Measurements from ENCODE around the gene ETV1. TPM values are rescaled to one million over a fixed set of nuclear protein-coding genes. Genes with fewer than 3 reads are reported as not detected.

The ETV1 gene
- total RNA-seq, 4 donors from 2014 or later = 1.0 to 7.2 (median 3.6) TPM

DNA sequence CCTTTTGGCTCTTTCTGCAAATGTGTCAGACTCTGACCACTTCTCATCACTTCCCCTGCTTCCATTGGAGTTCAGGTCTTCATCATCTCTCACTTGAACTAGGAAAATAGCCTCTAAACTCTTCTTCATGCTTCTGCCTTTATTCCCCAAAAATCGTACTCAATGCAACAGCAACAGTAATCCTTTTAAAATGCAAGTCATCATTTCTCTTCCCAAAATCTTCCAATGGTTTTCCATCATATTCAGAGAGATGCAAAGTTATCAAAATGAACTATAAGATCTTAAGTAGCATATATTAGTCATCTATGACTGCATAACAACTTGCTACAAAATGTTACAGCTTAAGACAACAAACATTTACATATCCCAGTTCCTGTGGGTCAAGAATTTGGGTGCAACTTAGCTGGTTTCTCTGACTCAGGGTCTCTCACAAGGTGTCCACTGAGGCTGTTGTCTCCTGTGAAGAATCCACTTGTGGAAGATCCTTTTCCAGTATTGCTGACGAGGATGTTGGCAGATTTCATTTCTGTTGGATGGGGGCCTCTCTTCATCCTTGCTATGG is 31.0 kb upstream of the ETV1 start:
- TF ChIP-seq, protein P1, sequence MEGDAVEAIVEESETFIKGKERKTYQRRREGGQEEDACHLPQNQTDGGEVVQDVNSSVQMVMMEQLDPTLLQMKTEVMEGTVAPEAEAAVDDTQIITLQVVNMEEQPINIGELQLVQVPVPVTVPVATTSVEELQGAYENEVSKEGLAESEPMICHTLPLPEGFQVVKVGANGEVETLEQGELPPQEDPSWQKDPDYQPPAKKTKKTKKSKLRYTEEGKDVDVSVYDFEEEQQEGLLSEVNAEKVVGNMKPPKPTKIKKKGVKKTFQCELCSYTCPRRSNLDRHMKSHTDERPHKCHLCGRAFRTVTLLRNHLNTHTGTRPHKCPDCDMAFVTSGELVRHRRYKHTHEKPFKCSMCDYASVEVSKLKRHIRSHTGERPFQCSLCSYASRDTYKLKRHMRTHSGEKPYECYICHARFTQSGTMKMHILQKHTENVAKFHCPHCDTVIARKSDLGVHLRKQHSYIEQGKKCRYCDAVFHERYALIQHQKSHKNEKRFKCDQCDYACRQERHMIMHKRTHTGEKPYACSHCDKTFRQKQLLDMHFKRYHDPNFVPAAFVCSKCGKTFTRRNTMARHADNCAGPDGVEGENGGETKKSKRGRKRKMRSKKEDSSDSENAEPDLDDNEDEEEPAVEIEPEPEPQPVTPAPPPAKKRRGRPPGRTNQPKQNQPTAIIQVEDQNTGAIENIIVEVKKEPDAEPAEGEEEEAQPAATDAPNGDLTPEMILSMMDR (IDR thresholded peaks at IDR 0.05) = no peak
- no peak for TF ChIP-seq POLR2A (IDR thresholded peaks at IDR 0.05)
- no peak for DNase-seq (ENCODE audit: low spot score in 2 of 2)
- WGBS, 2 donors = 79 to 81% methylated on average over 2 of the region's 2 CpGs
- intact Hi-C loops (cut with DNase I; ENCODE audit: low total_unique reads) = no loop called here
- H3K4me3 ChIP-seq (ENCODE audit: low read depth, poor library complexity, severe bottlenecking) = no peak overlapping the region

DNA sequence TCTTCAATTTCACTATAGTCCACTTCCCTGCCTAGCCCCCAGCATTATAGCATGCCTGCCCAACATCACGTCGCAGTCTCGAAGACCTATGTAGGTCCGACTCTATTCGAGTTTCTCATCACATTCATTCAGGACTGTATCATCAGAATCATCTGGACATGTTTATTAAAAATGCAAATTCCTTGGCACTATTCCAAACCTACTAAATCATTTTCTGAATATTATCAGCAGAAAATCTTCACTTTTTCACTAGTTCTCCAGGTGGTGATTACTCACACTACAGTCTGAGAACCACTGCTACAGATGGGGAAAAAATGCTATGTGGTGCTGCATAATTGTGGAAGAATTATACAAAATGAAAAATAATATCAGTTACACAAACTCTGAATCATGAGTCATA is 29.3 kb upstream of the ETV1 start:
- no peak overlapping the region for H3K4me3 ChIP-seq (ENCODE audit: low read depth, poor library complexity, severe bottlenecking)
- 73% methylated on average over 5 of the region's 5 CpGs for WGBS, 2 donors
- intact Hi-C loops (cut with DNase I; ENCODE audit: low total_unique reads) = no loop called here
- DNase-seq (ENCODE audit: low spot score in 2 of 2) = no peak
- TF ChIP-seq, protein P1 (IDR thresholded peaks at IDR 0.05) = no peak
- no peak for TF ChIP-seq POLR2A (IDR thresholded peaks at IDR 0.05)

DNA sequence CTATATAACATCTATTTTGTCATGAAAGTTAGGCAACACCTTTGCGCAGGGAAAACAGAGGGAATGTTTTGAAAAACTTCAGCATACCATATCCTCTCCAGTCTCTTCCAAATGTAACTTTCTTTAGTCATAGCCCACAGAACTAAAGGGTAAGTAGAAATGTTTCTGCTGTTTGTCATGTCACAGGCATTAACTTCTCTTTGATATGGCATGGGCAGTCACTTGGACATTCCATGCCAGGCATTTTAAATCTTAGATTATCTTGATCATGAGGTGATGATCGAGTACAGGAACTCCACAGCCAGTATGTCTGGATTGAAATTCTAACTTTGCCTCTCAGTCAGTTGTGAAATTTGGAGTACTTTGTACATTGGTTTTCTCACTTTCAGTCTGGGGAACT is 27.5 kb upstream of the ETV1 start:
- intact Hi-C loops (cut with DNase I; ENCODE audit: low total_unique reads) = no loop called here
- WGBS, 2 donors = 76 to 83% methylated on average over 2 of the region's 2 CpGs
- no peak for TF ChIP-seq POLR2A (IDR thresholded peaks at IDR 0.05)
- TF ChIP-seq, protein P1 (IDR thresholded peaks at IDR 0.05) = no peak
- no peak for DNase-seq (ENCODE audit: low spot score in 2 of 2)
- H3K4me3 ChIP-seq (ENCODE audit: low read depth, poor library complexity, severe bottlenecking) = no peak overlapping the region

DNA sequence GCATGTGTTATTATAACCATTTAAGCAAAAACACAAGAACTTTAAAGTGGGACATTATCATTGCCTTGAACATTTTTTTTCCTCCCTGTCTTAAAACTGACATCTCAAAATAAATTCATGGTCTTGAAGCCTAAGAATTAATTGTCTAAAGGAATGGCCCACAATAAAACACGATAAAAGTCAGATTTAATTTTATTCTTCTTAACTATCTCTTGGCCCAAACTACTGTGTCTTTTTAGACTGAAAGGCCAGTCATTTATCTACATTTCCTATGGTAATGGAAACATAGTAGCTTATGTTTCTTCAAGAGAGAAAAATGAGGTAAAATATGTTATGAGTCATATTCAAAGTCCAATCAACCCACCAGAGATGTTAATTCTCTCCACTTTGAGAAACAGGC is 24.4 kb upstream of the ETV1 start:
- 83 to 87% methylated on average over 1 of the region's 1 CpG for WGBS, 2 donors

DNA sequence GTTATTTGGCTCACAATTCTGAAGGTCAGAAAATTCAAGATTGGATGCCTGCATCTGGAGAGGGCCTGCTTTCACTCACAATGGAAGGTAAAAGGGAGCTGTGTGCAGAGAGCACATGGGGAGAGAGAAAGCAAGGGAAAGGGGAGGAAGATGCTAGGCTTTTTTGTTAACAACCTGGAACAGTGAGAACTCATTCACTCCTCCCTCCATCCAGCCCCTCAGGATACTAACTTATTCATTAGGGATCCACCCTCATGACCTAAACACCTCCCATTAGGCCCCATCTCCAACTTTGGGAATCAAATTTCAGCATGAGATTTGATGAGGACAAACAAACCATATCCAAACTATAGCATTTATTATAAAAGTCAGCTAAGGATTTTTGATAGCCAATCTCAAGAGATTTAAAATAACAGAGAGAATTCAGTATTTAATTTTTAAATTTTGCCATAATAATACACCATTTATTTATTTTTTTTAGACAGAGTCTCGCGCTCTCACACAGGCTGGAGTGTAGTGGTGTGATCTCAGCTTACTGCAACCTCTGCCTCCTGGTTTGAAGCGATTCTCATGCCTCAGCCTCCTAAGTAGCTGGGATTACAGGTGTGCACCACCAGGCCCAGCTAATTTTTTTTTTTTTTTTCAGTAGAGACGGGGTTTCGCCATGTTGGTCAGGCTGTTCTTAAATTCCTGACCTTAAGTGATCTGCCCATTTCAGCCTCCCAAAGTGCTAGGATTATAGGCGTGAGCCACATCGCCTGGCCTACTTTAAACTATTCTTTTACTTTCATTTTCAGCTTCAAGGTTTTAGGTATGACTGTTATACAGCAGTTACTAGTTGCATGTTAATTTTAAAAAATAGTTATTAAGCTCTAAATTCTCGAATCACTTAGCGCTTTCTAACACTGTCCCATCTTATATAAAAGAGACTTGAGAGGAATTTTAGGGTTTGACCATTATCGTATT is 20.3 kb upstream of the ETV1 start:
- 95 to 96% methylated on average over 10 of the region's 10 CpGs for WGBS, 2 donors
- TF ChIP-seq, protein P1 (IDR thresholded peaks at IDR 0.05) = no peak
- no peak for TF ChIP-seq POLR2A (IDR thresholded peaks at IDR 0.05)

More for the DNA sequence above, 24.4 kb upstream of the ETV1 start:
- H3K4me3 ChIP-seq (ENCODE audit: low read depth, poor library complexity, severe bottlenecking) = no peak overlapping the region
- DNase-seq (ENCODE audit: low spot score in 2 of 2) = no peak
- intact Hi-C loops (cut with DNase I; ENCODE audit: low total_unique reads) = no loop called here
- no peak for TF ChIP-seq POLR2A (IDR thresholded peaks at IDR 0.05)
- TF ChIP-seq, protein P1 (IDR thresholded peaks at IDR 0.05) = no peak

More for the DNA sequence above, 20.3 kb upstream of the ETV1 start:
- H3K4me3 ChIP-seq (ENCODE audit: low read depth, poor library complexity, severe bottlenecking) = no peak overlapping the region
- intact Hi-C loops (cut with DNase I; ENCODE audit: low total_unique reads) = no loop called here
- DNase-seq (ENCODE audit: low spot score in 2 of 2) = no peak

All from lower leg skin (tissue), 4 donors.